Stimulated activated naive CD8-positive, alpha-beta T cell treated with anti-CD3 and anti-CD28 coated beads, Interleukin-15, Interleukin-2, amounts not matched to agents 100 U/mL and 50 U/mL, for 24 hours (primary cell): ENCODE results near the gene WDR4.
"Not testable (repeated sequence)": the region's sequence is repeated elsewhere in the genome, so short reads cannot be mapped to it uniquely, and the experiment has no call there.

Experiments
- ATAC-seq: fragments of 150-1000 bp; cut with Tn5 transposase; one replicate; pipeline ENCODE4 v1.10.0; 2021
- DNase-seq: peaks from one replicate; pipeline ENCODE4 v3.0.0; 2021

WDR4 gene

DNA sequence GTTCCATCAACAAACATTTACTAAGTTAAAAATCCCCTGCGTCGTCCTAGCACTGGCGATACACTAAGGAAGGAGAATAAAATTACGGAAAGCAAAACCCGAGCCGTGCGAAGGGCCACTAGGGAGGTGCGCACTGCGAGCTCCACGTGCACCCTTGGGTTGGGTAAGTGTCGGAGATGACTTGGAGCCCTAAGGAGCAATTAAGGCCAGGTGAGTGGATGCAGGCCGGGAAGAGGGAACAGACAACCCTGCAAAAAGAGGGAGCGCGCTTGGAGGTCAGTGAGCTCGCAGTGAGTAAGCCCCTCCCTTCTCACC, 704 bp downstream of the WDR4 start:
- ATAC-seq (peak; percentile 6), DNase-seq (no peak)

DNA sequence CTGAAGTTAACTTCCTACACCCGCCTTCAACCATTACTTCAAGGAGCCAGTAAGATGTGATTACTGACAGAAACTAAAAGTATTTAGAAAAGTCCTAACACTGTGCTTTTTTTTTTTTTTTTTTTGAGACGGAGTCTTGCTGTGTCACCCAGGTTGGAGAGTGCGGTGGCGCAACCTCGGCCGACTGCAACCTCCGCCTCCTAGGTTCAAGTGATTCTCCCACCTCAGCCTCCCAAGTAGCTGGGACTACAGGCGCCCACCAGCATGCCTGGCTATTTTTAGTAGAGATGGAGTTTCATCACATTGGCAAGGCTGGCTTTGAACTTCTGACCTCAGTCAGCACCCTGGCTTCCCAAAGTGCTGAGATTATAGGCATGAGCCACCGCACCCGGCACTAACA, 3.5 kb downstream of the WDR4 start:
- not testable (repeated sequence) for DNase-seq, ATAC-seq

DNA sequence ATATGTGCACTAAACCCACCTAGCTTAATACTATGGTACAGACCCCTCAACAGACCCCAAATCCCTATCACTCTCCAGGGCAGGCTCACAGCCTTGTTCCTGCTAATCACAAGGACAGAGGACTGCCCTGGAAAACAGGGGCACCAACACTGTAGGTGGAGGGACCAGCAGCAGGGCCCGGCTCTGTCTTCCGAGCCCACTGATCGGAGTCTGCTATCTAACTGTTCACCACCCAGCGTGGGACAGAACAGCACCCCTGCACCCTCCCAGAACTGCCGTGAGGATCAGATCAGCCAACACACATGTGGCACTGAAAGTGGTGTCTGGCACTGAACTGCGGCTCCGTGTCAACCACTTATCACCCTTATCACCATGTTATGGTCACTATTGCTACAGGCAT, 6.2 kb downstream of the WDR4 start:
- DNase-seq (no peak), ATAC-seq (no peak)

DNA sequence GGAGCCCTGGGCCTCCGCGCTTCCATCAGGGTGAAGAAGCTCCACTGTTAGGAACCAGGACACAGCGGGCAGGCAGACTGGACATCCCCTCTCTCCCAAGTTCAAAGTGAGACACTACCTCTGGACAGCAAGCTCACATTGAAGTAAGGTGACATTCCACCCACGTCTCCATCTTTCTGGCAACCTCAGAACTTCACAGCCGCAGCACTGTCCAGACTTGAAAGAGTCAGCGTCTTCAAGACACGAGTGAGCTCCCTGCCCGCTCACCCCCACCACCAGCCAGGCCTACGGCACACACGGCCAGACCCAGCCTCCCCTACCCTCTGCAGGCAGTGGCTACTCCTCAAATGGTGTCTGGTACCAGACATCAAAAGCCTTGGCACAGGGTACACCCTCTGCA, 11.1 kb downstream of the WDR4 start:
- no peak for DNase-seq
- ATAC-seq: no peak

DNA sequence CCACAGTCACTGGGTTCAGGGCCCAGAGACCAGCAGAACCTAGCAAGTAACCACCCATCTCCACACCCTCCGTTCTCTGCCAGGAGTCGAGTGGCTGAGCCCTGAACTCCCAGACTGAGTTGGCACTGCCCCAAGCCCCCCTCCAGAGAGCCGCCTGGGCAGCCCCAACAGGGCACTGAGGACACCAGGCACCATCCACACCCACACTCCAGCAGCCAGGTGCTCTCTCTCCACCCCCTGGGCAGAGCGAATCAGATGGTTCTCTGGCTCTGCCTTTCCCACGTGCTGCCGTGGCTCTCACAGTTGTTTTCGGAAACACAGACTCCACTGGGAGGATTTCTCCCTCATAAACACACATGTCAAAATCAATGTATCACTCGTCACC, 13.6 kb downstream of the WDR4 start:
- DNase-seq (no peak), ATAC-seq (no peak)

DNA sequence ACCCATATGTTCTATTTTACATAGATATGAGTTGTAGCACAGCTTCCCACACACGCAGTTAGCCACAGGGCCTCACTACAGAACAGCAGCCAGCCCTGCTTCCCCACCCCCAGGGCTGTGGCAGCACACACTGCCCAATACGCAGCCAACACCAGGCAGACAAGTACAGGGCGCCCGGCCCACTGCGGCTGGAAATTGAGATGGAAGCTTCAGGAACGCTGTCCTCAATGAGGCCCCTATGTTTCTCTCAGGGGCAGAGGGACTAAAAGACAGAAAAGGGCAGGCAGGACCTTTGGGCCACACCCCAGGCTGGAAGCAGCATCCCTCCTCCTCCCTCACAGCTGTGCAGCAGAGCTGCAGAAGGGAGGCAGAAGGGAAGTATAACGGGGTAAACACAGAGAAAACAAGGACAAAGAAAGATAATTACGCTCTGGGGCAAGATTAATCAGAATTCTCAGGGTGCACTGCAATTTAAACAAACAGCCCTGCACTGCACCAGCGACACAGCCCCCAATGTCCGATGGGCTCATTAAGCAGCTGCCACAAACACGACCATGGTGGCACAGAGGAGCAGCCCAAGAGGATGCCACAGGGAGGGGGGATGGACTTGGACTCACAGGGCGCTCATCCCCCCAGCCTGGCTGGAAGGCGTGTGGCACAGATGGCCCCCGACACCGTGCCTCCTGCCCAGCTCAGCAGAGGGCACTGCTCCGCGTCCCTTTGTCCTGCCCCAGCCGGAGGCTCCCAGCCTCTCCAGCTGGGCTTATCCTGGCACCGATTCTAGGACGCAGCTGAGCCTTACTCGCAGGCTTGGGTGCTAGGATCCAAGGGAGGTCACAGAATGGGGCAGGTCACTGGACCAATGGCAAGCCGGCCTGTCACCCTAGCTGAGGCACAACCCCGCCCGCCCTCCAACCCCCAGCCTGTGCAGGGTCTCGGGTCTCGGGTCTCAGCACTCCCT, 14.2 kb downstream of the WDR4 start:
- no peak for DNase-seq
- no peak for ATAC-seq

DNA sequence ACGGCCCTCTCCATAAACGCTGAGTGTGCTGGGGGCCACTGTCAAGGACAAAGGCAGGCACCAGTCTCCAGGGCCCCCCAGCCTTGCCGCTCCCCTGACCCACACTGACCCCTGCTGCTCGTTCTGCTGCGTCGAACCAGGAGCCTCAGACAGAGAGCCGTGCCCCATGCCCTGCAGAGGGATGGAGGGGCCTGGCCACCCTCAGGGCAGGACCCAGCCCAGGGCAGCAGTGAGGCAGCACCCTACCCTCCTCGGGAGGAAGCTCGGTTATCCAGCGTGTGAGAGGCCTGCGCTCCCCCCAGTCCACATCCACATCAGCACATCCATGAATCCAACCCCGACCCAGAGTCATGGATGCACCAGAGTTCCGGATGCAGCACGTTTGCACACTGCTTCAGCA, 15.1 kb downstream of the WDR4 start:
- ATAC-seq (no peak), DNase-seq (no peak)

DNA sequence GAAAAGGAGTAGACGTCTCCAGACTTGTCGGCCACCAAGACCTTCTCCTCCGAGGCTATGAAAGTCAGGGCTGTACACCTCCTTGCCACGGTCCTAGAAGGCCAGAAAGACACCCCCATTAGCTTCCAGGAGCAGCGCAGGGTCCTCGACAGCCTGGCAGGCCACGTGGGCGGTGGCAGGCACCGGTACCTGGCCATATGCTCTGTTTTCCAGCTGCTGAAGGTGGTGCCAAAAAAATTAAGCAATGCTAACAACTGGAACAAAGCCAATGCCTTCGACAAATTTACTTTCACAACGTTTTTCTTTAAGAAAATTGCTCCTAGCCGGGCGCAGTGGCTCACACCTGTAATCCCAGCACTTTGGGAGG, 15.9 kb downstream of the WDR4 start:
- ATAC-seq (no peak), DNase-seq (no peak)

DNA sequence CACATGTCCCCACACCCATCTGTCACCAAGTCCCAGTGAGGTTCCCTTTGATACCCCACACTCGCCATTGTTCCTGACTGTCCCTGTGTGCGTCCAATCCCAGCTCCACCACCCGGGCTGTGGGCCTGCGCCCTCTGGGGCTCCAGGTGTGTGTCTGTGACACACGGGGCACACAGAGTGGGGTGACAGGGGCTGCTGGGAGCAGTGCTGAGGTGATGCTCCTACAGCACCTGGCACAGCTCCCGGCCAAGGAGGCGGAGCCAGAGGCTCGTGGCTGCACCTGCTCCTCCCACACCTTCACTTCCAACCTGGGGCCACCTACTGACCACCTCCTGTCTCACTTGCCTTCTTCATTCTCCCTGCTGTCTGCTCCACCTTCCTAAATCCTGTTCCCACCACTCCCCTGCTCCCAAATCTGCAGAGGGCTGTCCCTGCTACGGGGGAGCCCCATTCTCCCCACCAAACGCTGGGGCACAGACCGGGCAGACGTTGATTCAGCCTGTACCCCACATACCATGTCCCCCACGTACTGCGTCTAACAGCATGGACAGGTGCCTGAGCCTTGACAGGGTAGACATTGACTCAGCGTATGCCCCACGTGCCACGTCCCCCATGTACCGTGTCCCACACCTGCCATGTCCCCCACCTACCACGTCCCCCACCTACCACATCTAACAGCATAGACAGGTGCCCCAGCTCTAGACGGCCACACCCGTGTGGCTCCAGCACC, 16.4 kb downstream of the WDR4 start:
- ATAC-seq (no peak), DNase-seq (no peak)

DNA sequence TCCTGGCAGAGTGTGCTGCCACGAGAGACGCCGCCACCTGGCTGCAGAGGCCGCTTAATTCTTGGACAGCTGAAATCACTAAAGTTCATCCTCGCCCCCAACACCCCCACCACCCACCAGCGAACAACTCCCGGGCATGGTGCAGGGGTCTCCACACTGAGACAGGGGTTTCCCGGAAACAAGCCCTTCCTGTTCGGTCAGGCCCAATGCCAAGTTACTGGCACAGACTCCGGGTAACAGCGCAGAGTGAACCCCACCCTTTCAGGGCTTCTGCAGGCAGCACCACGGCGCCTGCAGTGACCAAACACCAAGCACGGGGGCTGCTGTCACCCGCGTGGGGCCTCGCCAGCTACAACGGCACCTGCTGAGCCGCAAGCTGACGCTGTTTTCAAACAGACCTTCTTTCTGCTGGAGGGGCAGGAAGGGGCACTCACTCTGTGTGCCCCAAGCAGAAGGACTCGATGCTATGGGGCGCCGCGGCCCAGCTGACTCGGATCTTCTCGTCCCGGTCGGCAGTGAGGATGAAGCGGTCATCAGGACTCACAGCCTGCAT, 17.4 kb downstream of the WDR4 start:
- DNase-seq: no peak
- no peak for ATAC-seq

DNA sequence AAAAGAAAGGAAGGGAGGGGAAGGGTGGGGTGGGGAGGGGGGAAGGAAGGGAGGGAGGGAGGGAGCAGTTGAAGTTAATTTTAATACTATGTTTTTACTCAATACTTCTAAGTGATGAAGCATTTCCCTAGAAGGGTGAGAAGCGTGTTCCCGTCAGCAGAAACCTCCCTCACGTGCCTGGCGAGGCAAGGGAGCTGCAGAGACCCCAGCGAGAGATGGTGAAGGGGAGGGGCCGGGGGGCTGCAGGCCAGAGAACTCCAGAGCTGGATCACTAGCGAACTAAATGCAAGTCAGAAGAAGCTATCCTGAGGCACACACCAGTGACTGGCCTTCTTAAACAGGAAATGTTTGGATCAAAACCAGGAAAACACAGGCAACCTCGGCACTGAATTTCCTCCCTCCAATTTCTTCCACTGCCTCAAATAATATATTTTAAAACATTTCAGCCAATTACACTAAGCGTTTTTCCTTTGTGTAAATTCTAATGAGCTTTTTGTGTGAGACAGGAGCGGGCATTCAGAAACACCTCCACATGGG, 18.0 kb downstream of the WDR4 start:
- no peak for ATAC-seq
- no peak for DNase-seq

DNA sequence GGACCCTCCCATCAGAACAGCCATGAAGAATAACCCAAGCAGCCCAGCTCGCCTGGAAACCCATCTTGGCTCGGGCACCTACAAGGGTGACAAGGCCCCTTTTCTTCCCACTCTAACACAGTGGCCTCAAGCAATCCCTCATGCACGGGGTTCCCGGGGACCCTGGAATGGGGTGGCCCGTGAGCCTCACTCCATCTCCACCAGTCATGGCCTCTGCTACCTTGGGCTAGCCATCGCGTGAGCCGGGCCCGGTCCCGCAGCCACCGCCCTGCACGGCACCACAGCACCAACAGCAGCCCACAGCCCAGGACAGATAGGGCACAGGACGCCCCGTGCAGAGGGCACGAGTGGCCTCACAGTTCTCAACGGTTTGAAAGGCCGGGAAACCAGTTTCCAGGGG, 19.0 kb downstream of the WDR4 start:
- no peak for DNase-seq
- no peak for ATAC-seq

DNA sequence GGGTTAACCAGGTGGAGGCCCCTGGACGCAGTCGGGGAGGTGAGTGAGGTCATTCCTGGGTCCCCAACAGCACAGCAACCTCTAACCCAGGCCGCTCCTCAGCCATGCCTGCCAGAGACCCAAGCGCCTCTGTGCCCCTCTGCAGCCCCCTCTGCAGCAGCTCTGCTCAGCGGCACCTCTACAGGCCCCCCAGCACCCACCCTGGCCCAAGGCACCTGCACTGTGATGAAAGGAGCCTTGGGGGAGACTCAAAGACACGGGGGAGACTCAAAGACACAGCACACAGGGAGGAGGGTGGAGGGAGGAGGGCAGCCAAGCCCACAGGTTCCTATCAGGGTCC, 19.5 kb downstream of the WDR4 start:
- no peak for ATAC-seq
- DNase-seq: no peak

DNA sequence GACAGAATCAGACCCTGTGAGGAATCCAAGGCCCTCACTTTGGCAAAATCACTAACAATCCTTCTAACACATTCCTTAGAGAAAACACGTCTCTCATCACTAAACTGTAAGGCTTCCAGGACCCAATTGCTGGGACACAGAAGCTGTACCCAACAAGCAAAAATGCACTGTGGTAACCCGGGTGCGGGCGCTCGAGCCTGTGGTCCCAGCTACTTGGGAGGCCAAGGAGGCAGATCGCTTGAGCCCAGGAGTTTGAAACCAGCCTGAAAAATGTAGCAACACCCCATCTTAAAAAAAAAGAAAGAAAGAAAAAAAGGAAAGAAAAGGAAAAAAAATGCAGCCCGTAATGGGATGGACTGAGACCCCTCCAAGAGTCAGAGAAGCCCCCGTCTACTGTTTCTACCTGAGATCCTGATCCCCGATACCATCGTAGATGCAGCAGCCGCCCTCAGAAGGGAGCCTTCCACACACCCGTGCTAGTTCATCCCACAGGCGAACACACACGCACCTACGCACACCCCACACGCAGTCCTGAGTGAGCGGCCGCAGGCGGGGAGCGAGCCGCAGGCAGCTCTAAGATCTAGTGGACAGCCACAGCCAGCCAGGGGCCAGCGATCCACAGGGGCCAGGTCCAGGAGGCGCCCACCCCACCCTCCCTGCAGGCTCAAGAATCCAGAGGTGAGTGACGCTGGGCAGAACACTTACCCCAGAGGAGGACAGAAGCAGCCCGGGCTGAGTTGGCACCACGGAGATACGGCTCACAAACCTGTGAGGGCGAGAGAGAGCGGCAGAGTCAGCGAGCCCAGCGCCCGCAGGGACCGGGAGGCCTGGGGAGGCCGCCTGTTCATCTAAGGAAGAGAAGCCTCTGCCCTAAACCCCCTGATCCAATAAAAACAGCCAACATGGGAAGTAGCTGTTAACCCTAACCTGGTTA, 20.1 kb downstream of the WDR4 start:
- DNase-seq (no peak), ATAC-seq (no peak)

DNA sequence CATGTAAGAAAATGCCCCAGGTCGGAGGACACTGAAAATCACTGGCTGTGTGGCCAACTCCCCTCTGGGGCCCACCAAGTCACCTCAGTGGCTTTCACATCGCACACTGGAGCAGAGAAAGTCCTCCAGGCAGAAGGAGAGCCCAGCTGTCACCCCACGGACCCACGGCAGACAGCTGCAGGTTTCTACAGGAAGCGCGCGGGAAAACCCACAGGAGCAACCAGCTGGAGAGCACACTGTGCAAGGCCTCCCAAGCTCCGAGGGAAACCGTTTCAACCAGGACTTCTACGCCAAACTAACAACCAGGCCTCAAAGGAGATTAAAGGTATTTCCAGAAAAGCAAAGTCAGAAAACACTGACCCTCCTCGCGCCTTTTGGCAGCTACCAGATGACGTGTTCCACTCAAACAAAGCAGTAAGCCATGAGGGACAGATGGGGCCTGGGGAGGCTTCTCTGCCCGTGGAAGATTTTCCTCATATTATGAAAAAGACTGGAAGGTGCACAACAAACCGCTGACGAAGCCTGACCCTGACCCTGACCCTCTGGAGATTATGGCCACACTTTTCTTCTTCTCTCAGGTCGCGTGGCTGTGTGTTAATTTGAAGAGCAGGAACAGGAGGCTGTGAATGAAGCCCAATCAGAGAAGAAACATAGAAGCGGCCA, 21.0 kb downstream of the WDR4 start:
- ATAC-seq (no peak), DNase-seq (no peak)

DNA sequence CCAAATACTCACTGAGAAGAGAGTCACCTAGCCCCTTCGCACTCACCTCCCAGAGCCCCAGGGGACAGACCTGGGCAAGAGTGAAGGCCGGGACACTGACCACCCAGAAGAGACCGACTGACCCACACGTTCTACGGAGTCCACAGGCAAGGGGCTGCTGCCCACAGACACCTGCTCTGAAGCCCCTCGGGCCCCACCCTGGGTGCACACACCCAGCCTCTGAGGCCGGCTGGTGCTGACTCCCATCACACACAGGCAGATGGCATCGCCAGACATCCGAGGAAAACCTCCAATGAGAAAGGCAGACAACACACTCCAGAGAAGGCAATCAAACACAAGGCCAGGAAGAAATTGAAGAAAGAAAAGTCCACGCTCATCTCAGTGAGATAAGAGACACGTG, 22.1 kb downstream of the WDR4 start:
- DNase-seq (no peak), ATAC-seq (no peak)

DNA sequence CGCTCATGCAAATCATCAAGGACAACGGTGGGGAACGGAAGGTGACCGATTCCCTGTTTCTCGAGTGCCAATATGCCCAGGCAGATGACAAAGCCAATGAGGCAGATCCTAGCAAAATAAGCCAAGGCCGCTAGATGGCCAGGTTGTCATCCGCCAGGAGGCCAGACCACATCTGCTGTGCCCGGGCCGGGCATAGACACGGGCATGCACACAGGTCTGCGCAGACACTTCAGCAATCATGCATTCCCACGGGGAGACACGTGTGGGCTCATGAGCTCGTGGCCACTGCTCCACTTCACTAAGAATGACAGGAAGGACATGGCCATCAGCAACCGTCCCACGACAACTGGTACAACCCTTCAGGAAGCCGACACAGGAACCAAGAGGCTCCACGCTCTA, 23.4 kb downstream of the WDR4 start:
- DNase-seq: no peak
- no peak for ATAC-seq

DNA sequence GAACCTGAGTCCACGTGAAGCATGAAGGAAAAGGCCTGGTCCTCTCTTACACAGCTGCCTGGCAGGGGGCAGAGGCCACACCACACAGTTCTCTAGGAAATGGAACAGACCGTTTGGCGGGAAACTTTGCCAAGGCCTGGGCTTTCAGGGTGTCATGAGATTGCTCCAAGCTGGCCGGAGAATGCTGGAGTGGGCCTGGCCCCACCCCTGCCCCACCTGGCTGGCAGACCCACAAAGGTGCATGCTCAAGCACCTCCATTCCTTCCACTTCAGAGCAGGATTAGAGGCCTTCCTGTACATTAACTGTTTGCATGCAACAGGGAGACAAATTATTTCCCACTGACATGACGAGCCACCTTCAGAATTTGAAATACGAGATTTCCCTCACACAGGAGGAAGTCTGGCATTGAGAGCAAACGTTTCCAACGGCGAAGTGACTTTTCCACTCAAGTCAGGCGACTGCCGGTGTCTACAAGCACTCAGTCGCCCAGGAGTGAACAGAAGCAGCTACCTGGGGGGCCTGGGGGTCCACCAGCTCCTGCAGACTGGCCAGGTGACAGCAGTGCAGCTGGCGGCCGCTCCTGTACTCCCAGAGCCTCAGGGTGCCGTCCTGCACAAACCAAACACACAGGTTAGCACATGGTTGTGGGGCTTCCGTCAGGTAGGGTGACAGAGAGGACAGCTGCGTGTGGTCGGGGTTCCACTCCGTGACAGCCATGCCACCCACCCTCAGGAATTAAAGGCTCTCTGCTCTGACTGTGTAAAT, 24.0 kb downstream of the WDR4 start:
- ATAC-seq (no peak), DNase-seq (no peak)

DNA sequence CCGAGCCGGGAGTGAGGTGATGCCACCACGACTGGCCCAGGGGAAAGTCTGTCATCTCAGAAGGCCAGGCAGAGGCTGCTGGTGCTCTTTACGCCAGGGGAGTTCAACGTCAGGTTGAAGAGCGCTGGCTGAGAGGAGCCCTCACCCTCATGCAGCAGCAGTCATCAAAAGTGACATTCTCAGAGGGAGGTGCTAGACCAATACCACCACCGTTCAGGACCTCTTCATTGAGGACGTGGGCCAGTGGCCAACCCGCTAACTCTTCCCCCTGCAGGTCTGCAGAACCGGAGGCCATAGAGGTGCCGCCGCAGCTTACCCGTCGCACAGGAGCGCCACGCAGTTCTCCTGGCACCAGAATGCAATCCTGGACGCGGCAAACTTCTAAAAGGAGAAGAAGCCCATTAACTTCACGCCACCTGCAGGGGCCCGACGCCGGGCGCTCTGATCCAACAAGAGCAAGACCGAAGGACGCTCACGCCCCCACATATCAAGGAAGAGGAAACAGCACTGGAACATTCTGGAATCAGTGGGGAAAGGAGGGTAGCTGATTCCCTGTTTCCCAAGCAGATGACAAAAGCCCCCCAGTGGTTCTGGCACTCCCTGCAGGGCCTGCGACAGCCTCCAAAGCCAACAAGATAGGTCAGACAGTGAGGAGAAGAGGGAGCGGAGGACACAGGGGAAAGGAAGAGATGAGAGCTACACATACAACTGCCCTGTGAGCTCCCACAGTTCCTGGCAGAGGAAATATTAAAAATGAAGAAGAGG, 24.9 kb downstream of the WDR4 start:
- no peak for ATAC-seq

DNA sequence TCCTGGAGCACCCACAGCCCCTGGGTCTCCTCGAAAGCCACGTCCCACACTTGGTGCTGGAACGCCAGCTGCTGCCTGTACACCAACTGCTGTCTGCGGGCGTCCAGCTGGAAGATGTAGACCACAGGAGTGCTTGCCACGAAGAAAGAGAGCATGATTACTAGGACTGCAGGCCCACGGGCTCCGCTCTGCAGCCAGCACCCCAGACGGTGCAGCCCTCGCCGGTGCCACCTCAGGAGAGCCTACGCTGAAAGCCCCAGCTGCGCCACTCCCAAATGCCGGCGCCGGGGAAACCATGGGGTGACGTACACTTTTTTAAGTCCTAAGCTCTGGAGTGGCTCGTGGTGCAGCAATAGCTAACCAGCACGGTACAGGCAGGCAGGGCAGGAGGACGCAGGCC, 25.7 kb downstream of the WDR4 start:
- ATAC-seq: no peak
- no peak for DNase-seq

More for the DNA sequence above, 24.9 kb downstream of the WDR4 start:
- no peak for DNase-seq
